GM20000 (cell line): ENCODE measurements around the gene GATA3.

Experiments
- DNase-seq: peaks from one replicate; pipeline ENCODE4 v3.0.0; 2012; ENCODE audit warnings: low spot score
- CTCF ChIP-seq: IDR thresholded peaks from 2 replicates; pipeline ENCODE4 v1.5.1; 2012; ENCODE audit warnings: mild to moderate bottlenecking, control low read depth; ENCODE audit errors: extremely low read depth, missing control alignments

The GATA3 gene

GRCh38 chr10:8096931-8097330 is 42.4 kb downstream of the GATA3 start:
- TF ChIP-seq CTCF, result no peak
- DNase-seq, result no peak

GRCh38 chr10:8100366-8100765 is 45.9 kb downstream of the GATA3 start:
- no peak for DNase-seq
- no peak for TF ChIP-seq CTCF

GRCh38 chr10:8102708-8103401 is 48.4 kb downstream of the GATA3 start:
- peak; percentile 53 for DNase-seq
- no peak for TF ChIP-seq CTCF

GRCh38 chr10:8103543-8103942 is 49.1 kb downstream of the GATA3 start:
- TF ChIP-seq CTCF, result no peak
- no peak for DNase-seq

GRCh38 chr10:8104005-8104404 is 49.5 kb downstream of the GATA3 start:
- TF ChIP-seq CTCF, result no peak
- DNase-seq, result no peak

GRCh38 chr10:8104721-8105120 is 50.2 kb downstream of the GATA3 start:
- no peak for DNase-seq
- no peak for TF ChIP-seq CTCF

- DNase-seq, result no peak
- no peak for TF ChIP-seq CTCF
These were observed 51.4 kb downstream of the GATA3 start for GRCh38 chr10:8105932-8106331.
